Heart left ventricle (tissue), 13 donors: ENCODE results near the gene MLST8.

Source experiments
- POLR2A ChIP-seq, 2 donors: fragments of 450-650 bp; IDR thresholded peaks; one replicate each; pipeline ENCODE4 v1.6.1; 2017; ENCODE audit warnings: antibody characterized with exemption in 2 of 2, mild to moderate bottlenecking in 2 of 2, moderate library complexity in 2 of 2
- TF ChIP-seq, protein P1 (sequence below), 12 donors: fragments of 200-600 bp; sonication (generic) in 4 of 12; IDR thresholded peaks; one replicate each; pipeline versions ENCODE4 v1.5.0 to v1.8.0; 2018 to 2022; ENCODE audit warnings: antibody characterized with exemption in 12 of 12, mild to moderate bottlenecking in 5 of 12
- donor health status: ischemic (EF 13 %, LVEDD 7.1; RV severe dilation, severe dysfunction).
- donor health status: DM: no; HTN: yes; CAD: no.
- donor health status: DM: no; HTN: no; CAD: no.
- donor health status: ischemic (EF 25% LVEDD 6.9; RV normal size, moderate dysfunction).
- donor health status: ischemic (EF 25% LVEDD 5.7; RV mildly dilated, moderate dysfunction).
- donor health status: ischemic (EF 35%, LVEDD 5.7; RV mildly dilated, moderate dysfunction).
- donor health status: nonischemic (EF 11% LVEDD 7.7; RV severe dilation, severe dysfunction).
- donor health status: DM: yes; HTN: yes; CAD: no.
- donor health status: PGD.
- donor health status: ischemic (EF 29% LVEDD 5.4; RV normal size, mild dysfunction).
- donor health status: nonischemic (EF 23%, LVEDD 6.1; RV moderate dilation, normal function).

DNA sequence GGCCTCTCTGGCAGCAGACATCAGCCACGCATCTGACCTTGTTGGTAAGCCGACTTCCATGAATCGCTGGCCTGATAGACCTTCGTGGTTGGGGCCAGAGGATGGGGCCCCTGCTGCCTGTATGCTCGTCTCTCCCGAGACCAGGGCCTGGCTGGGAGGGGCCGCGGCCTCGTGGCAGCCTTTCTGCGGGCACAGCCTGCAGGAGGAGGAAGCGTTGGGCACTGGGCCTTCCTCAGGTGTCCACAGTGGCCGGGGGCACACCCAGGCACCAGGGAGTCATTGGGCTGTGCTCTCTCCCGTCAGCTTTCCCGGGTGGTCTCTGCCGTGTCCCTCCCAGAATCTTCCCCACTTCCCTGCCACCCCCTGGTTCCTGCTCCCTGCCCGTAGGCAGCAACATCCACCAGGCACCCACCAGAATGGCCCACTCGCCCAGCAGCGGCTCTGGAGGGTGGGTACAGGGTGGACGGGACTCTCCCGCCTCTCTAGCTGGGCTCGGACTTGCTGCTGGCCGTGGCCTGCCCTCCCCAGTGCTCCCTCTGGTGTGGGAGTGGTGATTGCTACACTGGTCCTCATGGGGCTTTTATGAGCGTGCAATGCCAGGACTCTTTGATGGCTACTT lies 24.5 kb downstream of the MLST8 start:
- TF ChIP-seq, protein P1, sequence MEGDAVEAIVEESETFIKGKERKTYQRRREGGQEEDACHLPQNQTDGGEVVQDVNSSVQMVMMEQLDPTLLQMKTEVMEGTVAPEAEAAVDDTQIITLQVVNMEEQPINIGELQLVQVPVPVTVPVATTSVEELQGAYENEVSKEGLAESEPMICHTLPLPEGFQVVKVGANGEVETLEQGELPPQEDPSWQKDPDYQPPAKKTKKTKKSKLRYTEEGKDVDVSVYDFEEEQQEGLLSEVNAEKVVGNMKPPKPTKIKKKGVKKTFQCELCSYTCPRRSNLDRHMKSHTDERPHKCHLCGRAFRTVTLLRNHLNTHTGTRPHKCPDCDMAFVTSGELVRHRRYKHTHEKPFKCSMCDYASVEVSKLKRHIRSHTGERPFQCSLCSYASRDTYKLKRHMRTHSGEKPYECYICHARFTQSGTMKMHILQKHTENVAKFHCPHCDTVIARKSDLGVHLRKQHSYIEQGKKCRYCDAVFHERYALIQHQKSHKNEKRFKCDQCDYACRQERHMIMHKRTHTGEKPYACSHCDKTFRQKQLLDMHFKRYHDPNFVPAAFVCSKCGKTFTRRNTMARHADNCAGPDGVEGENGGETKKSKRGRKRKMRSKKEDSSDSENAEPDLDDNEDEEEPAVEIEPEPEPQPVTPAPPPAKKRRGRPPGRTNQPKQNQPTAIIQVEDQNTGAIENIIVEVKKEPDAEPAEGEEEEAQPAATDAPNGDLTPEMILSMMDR (IDR thresholded peaks at IDR 0.05): no peak
- no peak for TF ChIP-seq POLR2A (IDR thresholded peaks at IDR 0.05)
